HG03280 (cell line): Measurements from ENCODE around the gene NEK6.

Experiments used
- ATAC-seq: cut with Tn5 transposase; IDR thresholded peaks from one replicate; pipeline ENCODE4 v1.9.1; 2021; ENCODE audit warnings: mild to moderate bottlenecking, moderate library complexity; ENCODE audit not compliant: unreplicated experiment

Gene NEK6

DNA sequence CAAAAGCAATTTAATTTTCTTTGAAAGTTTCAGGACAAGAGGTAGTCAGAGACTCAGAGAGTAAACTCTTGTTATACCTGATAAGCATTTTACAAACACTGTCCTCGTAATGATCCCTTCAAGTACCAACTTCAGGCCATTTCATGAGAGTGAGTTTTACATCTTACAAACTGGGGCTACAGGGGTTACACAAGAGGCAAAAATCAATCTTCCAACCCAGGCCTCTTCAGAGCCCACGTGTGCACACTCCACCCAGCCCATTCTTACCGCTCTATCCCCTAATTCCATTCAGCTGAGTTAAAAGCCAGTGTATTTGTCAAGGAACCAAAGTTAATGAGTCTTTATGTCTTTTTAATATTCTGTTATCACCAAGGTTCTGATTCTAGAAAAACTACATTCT is 110.9 kb downstream of the NEK6 start:
- ATAC-seq = no peak

DNA sequence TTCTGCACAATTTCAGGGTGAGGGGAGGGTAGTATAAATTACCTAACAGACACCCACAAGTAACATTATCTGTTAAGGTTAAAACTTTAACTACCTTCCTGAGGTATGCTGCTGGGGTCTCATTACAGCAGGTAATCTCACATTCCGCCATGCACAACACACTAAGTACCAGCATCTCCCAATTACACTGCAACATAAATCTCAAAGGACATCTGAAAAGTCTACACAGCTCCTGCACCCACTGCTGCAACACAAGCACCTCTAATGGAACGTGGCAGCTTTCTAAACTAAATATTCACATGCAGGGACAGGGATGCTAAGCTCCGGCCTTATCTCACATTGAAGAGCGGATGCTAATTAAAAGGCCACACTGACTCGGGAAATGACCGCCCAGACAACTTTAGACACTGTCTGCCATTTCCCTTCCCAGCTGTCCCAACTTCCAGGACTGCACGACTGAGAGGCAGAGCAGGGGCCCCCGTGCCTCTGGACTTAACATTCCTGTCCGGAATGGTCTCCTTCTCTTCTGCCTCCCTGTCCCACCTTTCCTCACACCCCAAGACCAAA is 111.6 kb downstream of the NEK6 start:
- ATAC-seq = no peak

DNA sequence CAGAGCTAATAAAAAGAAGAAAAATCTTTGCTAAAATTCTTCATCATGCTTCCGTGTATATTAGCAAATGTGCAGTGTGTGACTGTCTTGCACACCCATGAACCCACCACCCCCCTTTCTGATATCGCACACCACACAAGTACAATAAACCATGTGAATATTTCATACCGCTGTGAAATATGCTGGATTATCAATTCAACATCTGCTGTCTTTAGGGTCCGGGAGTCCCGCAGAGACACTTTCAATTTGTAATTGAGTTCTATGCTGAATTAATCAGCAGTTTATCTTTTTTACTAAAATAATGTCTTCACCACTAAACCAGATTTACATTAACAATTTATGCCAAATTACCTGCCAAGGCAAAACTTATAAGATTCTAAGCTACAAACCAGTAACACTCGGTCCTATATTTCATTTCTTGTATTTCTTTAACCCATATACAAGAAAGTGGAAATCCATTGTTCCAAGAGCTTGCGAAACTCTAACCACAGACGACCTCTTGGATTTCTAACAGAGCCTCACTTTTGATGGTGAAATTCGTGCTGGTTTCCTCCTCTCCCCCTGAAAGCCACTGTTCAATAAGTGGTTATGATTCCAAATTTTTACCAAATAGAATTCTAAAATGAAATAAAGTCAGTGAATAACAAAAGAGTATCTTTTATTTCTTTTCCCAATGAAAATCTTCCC is 113.3 kb downstream of the NEK6 start:
- no peak for ATAC-seq

DNA sequence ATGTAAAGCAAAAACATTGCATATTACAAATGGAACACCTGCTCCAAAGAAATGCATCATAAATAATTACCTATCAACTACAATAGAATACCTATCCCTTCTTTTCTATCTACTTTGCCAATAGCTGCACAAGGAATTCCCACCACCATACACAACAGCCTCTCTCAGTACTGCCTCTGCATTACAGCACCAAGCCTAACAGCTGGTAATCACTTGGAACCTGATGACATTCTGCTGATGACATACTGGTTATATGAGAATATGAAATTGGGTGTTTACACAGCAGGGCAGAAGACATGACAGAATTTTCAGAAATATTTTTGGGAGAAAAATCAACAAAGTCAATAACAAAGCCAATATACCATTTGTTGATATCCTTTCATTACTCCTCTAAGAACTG is 114.3 kb downstream of the NEK6 start:
- ATAC-seq = no peak

DNA sequence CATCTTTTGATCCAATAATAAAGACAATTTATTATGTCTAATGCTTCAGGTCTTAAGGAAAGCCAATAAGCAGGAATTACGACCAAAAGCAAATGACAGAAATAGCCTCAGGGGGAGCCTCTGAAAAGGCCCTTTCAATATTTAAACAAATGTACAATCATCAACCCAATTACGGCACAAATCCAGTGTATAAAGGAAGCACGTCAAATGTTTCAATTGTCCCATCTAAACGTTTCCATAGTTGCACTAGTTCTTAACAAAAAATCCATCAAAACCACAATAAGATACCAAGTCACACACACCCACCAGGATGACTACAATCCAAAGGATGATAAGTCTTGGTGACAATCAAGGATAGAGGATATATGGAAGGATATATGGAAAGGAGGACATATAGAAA is 115.6 kb downstream of the NEK6 start:
- ATAC-seq = no peak

DNA sequence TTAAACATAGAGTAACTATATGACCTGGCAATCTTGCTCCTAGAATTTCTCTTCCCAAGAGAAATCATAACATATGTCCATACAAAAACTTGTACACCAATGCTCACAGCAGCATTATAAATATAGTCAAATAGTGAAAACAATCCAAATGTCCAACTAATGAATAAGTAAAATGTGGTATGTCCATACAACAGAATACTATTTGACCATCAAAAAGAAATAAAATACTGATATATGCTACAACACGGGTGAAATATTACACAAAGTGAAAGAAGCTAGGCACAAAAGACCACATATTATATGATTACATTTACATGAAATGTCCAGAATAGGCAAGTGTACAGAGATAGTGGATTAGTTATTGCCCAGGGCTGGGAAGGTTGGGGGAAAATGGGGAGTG is 116.1 kb downstream of the NEK6 start:
- ATAC-seq = no peak

DNA sequence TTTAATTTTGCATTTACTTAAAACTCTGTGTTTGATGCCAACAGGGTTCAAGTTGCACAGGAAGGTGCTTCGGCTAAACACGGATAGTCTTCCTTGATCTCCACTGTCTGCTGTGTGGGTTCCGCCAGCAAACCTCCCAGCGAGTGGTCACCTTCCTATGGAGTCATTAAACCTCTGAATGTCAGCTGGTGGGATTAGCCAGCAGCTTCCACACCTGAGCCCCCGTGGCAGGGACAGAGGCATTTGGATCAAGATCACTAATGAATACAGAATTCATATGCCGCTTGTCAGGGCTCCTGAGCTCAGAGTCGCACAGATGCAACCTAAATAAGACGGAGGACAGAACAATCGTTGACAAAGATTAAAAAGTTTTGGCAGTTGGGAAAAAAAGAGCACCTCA is 118.0 kb downstream of the NEK6 start:
- ATAC-seq = no peak

DNA sequence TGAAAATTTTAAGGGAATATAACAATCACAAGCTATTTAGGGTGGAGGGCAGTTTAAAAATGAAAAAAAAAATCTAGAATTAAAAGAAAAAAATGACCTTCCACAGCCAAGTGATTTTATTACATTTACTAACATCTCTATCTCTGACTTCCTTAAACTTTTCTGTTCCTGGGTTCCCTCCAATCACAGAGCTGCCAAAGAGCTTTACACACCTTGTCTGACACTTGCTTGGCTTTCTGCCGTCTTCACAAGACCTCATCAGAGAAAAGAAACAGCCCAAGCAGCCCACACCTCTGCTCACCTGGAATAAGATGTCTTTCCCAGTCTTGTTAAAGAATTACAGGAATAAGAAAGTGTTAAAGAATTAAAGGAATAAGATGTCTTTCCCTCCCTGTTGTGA is 118.6 kb downstream of the NEK6 start:
- ATAC-seq = no peak

DNA sequence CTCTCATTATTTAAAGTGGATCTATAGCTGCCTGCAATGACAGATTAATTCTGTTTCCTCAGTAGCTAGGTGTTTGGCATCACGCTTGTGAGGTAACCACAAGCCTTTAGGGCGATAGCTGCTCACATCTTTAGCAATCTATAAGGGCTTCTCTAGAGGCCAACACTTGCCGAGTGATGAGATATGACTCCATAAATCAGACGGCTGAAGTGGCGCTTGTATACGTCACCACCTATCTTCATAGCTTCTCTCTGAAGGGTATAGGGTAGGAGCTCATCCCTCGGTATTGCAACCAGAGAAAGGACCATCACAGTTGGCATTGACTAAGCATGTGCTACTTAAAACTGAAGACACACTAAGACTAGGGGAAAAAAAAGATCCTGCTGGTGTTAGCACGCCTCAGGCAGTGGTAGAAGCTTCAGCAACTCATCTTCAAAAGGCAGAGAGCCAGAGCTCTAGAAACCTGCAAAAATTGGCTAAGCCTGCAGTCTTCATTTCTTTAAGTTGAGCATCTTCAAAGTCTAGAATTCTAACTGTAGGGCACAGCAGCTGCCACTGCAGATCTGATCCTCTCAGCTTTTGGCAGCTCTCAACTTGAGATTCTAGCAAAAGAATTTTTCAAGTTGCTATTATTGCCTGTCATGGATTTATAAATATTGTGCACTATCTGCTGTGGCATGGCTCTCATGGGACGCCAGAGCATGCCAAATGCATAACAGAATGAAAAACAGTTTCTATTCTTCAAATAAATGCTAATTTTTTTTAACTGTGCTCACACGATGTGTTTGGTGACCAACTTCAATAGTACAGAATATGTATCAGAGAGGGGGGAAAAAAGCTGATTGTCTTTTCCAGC is 120.0 kb downstream of the NEK6 start:
- ATAC-seq = no peak

DNA sequence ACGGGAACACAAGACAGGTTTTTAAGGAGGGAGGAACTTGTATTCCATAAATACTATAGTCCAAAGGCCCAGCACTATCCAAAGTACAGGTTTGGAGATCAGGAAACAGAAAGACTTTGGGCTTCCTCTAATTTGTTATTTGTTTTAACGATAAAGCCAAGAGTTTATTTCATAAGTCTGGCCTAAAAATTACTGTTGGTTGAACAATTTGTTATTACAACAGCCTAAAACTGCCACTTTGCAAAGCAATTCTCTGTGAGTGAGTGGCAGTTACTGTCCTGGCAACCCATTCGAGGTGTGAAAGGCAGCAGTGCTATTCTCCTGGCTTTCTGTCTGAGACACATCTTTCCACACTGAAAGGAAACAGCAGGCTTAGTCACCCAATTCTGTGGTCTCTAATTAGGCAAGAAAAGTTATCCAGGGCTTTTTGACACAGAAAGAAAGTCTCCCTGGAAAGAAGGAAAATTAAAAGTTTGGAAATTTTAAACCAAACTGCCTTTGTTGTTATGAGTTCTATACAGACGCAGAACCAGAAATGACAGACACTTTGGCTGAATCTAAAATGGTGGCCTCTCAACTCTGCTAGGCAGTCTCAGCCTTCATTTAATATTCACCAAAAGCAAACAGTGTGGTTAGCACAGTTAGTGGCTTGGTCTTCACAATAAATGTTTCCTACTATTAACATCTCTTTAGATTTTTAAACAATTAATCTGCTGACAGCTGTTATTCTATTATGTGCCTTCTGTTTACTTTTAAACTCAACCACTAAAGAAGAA is 123.6 kb downstream of the NEK6 start:
- ATAC-seq = no peak

DNA sequence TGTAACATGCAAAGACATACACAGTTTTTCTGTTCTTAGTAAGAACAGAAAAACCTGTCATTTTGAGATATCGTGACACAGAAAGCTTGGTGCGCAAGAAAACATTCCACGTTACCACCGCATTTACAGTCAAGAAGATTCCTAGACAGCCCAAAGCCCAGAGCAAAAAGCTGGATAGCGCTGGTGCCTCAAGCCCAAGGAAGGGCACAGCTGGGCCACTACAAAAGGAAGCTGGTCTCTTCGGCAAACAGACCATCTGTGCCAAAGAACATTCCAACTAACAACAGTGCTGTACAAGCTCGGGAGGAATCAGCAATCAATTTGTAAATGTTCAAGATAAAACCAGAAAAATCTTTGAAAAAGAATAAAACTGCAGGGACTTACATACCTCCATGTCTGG is 126.5 kb downstream of the NEK6 start:
- ATAC-seq = no peak

DNA sequence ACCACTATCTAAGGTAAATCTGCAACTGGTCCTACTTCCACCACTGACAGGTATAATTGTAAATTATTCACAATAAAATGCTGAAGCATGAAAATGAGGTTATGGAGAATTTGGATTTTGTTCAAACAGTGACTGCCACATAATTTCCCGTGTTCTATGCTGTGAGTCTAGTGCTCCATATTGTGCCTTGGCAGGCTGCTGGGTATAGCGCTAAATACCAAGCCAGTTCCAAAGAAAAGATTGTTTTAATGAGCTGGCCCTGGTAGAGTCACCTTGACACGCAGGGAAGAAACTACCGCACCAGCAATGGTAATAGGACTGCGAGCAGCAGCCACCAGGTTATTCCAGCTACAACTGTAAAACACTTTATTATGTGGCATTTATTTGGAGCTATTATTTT is 127.1 kb downstream of the NEK6 start:
- ATAC-seq = no peak

DNA sequence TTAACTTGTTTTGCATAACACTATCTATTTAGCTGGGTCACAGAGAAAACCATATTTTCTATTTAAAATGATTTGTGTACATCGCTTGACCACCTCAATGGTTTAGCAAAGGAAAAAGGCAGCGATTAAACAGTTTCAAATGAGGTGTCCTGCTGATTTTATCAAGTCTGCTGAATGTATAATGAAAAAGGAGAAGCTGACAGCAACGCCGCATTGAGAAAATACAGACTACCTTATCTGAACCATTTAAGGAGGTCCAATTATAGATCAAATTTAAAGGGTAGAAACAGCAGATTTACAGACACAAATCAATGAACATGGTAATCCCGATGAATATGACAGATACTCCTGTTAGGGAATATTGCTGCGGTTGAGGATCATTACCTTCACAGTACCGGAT is 127.9 kb downstream of the NEK6 start:
- no peak for ATAC-seq

DNA sequence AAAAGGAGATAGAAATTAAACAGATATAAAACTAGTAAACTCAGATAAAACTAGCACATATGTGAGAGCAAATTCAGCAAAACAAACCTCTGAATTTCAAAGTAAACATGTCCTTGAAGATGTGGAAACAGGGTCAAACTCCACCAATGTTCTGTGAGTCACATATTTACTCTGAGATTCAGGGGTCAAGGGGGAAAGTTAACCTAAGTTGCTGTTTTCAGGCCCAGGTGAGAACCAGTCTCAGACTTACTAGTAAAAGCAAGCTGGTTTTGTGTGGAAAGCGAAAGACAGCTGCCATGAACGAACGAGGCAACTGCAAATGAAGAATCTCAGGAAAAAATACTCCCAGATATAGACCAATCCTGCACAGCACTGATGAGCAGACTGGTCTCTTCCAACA is 128.5 kb downstream of the NEK6 start:
- no peak for ATAC-seq

DNA sequence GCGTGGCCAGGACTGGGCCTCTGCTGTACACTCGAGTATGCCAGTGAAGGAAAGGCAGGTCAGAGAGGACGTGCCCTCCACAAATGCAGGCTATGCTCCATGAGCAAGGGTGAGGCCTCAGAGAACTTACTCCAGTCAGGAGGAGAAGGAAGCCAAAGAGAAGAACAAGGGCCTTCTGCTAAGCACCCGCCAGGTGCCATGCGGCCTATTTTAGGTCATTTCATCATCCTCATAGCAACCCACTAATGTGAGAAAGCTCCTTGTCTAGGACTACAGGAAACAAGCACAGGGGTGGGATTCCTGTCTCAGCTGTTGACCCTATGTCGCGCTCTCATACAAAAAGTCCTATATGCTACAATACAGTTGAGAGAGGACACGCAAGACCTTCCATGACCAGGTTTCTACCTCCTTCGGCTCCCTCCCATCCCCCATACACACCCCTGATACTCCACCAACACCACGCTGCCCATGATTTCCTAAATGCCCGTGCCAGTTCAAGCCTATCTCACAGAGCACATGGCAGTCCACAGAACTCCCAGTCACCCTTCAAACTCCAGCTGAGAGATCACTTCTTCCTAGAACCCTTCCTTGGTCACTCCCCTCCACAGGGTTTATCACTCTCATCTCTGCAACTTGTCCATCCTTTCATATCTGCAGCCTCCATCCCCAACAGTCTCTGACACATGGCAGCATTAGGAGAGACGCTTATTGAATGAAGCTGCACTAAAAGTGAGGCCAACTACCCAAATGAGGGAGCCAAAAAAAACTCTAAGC is 130.7 kb downstream of the NEK6 start:
- no peak for ATAC-seq

DNA sequence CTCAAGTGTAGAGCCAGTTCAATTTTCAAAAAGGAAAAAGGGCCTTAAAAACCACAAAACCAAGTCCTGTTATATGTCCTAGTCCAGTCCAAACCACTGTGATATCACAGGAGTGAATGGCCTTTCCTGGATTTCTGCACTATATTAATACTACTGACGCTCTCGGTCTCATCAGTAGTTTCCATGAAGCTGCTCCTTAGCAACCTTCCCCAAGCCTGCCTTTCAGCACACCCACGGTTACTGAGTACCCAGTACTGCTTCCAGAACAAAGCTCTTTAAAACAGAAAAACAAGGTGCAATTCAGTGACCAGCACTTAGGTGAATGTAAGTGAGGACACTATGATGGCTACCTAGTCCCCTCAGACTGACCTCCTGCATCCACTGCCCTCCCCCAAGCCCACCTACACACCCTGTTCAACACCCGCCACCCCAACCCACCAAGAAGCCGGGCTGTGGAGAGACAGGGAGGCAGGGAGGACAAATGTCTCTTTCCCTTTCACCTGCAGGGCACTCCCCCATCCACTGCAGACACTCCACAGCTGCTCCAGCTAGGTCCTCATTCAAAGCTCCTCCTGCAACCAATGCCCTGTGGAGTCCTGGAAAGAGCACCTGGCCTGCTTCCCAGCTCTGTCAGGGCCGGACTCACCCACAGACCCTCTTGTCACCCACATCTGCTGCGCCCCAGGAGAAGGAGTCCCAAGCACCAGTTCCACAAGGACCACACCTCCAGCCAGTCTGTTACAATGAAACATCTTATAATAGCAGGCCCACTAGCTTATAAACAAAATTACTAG is 131.6 kb downstream of the NEK6 start:
- no peak for ATAC-seq

DNA sequence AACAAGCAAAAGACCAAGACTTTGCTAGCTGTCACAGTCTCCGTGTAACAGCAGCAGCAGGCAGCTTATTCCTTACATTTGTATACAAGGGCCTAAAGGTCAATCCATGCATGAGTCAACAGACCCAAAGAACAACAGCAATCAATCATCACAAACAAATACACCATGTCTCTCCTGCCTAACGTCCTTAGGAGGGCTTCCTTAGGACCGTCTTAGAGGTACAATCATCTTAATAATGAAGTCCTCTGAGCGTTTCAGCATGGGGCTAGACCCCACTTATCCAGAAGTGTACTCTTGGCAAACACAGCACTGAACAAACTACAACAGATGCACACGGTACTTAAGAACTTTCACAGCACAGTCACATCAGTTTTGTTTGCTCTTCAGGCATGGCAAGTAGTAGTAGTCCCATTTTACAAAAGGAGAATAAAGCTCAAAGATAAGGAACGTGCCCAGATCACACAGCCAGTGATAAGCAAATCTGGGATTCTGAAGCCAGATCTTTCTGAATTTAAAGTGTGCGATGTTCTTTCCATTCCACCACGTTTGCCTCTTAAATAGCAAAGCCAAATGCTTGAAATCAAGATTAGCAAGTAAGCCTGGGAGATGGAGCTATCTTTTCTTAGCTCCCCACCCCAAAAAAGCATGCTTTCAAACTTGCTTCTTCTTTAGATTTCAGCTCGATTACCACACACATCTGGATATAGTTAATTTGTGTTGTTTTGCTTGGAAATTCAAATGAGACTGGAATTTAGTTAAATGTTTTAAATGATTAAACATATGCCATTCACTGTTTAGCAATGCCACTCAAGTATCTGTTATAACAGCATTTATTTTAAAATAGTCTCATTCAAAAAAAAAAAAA is 133.3 kb downstream of the NEK6 start:
- no peak for ATAC-seq

DNA sequence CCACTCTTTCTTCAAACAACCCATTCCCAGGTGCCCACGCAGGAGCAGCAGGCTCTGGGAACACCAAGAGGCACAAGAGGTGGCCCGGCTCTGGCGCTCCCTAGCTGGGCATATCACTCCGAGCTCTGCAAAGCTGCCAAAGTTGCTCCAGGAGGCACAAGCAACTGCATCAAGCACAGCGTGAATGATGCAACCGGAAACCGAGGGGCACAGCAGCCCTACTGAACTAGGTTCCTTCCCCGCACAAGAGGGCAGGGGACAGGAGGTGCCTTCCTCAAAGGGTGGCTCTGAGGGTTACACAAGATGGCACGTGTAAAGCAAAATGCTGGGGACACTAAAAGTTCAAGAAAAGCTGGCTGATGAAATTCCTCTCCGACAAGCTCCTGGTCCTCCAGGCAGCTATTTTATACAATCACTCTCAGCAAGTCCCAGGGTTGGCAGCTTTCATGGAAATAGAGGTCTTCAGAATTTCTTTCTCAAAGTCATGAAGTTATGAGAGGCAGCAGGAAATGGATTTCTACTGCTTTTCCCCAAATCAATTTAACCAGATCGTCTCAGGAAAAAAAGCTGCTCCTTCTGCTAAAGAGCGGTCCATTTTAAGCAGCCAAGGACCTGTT is 134.6 kb downstream of the NEK6 start:
- ATAC-seq = no peak
